Measurements from ENCODE around the gene TEPSIN.

The TEPSIN gene

GRCh38 chr17:81184555-81184954 lies 54.3 kb downstream of the TEPSIN start:
- no peak for DNase-seq (ENCODE audit: low spot score)

- DNase-seq (ENCODE audit: low spot score): no peak
Measured at GRCh38 chr17:81183807-81184206, 55.0 kb downstream of the TEPSIN start.

DNA sequence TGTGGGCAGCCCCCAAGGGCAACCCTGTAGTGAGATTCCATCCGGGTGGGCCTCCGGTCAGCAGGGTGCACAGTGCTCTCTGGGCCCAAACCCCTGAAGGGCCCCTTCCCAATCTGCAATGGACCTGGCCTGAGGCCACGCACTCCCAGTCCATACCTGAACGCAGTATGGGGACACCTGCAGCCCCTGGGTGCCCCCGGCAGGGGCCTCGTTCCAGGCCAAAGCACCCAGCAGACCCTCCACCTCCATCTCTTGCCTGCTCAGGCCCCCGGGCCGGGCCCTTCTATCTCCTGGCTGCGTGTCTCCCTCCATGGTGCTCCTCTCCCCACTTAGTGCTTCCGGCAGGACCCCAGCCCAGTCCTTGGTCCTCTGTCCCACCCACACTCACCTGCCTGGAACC lies 55.5 kb downstream of the TEPSIN start:
- DNase-seq (ENCODE audit: low spot score): no peak

- no peak for DNase-seq (ENCODE audit: low spot score)
Measured at GRCh38 chr17:81182596-81182995, 56.3 kb downstream of the TEPSIN start.

DNA sequence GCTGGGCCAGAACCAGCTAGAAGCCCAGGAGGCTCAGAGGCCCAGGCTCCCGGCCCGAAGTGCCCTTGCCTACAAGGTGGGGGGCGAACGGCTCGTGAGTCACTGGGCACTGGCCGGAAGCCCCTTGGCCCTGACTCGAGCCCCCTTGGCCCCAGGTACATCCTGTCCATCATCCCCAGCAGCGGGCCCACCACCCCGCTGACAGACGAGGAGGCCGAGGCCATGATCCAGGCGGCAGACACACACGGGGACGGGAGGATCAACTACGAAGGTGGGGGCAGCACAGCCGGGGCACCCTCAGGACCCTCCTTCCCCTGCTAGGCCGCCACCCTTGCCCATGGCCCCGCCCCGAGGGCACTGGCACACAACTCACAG lies 57.1 kb downstream of the TEPSIN start:
- no peak for DNase-seq (ENCODE audit: low spot score)

DNA sequence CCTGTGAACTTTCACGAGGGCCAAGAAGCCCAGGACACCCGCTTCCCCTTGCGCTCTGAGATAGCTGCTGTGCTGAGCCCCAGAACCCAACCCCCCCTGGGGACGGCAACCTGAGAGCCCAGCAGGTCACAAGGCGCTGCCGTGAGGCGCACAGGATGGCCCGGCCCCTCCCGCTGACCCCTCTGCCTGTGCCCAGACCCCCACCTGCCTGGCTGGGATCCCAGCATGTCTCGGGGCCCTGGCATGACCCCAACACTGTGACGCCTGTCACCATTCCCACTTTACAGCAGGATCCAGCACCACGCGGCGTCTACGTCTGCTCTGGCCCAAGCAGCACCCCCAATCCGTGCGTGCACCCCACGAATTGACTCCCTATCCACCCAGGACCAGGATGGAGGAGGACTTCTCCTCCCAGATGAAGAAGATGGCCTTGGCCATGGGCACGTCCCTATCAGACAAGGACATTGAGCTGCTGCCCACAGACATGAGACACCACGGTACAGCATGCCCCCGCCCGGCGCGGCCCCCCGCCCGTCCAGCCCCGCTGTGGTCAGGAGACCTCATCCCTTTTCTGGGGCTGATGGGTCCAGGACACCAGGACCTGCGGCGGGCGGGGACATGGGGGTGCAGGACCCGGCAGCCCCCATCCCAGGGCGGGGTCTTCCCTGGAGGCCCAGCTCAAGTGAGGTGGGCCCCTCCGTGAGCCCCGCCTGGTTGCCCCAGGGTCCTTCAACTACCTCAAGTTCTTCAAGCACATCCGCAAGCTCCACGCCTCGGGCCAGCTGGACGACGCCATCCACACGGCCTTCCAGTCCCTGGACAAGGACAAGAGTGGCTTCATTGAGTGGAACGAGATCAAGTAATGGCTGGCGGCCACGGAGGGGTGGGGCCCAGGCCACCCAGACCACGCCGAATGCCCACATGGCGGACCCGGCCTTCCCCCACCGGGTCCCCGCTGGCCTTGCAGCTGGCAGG lies 57.7 kb downstream of the TEPSIN start:
- no peak for DNase-seq (ENCODE audit: low spot score)

- no peak for DNase-seq (ENCODE audit: low spot score)
Measured at GRCh38 chr17:81179861-81180260, 59.0 kb downstream of the TEPSIN start.

- no peak for DNase-seq (ENCODE audit: low spot score)
Measured at GRCh38 chr17:81179220-81179619, 59.6 kb downstream of the TEPSIN start.
